Activated T-helper 2 cell treated with anti-CD3 and anti-CD28 coated beads, Interferon-gamma antibody, Interleukin-2, Interleukin-4, amounts not matched to agents 10 μg/mL and 5 μg/mL and 100 μg/mL, durations not matched to agents 14 hours and 24 hours and 36 hours (primary cell): Measurements from ENCODE around the gene PRUNE2. TPM values are rescaled to one million over a fixed set of nuclear protein-coding genes. Genes with fewer than 3 reads are reported as not detected.
"Not testable (repeated sequence)": the region's sequence is repeated elsewhere in the genome, so short reads cannot be mapped to it uniquely, and the experiment has no call there.

ENCODE experiments used
- DNase-seq: peaks from one replicate; pipeline ENCODE4 v3.0.0; 2021; ENCODE audit warnings: low spot score
- H3K27ac Mint-ChIP-seq: one replicate; pipeline ENCODE4 v1.8.0; 2021; ENCODE audit warnings: mixed read lengths
- H3K27me3 Mint-ChIP-seq: one replicate; pipeline ENCODE4 v1.8.0; 2021; ENCODE audit warnings: low read depth, mixed read lengths
- H3K36me3 Mint-ChIP-seq: one replicate; pipeline ENCODE4 v1.8.0; 2021; ENCODE audit warnings: low read depth, mixed read lengths
- H3K4me1 Mint-ChIP-seq: one replicate; pipeline ENCODE4 v1.8.0; 2021; ENCODE audit warnings: low read depth, mixed read lengths
- H3K4me3 Mint-ChIP-seq: one replicate; pipeline ENCODE4 v1.8.0; 2021; ENCODE audit warnings: low read depth, mild to moderate bottlenecking, moderate library complexity, mixed read lengths
- H3K9me3 Mint-ChIP-seq: one replicate; pipeline ENCODE4 v1.8.0; 2021; ENCODE audit warnings: mixed read lengths
- intact Hi-C: fragments of 100-400 bp; cut with micrococcal nuclease; formaldehyde crosslinking; loops from one replicate; pipeline ENCODE4 v1.15.1; 2023
- total RNA-seq: library from RNA; stranded (reverse); gene quantifications from 2 replicates; pipeline ENCODE4 v1.2.3, GENCODE V29; 2022

Gene PRUNE2
- total RNA-seq, 1 donor from 2014 or later, result 0.27 TPM

DNA sequence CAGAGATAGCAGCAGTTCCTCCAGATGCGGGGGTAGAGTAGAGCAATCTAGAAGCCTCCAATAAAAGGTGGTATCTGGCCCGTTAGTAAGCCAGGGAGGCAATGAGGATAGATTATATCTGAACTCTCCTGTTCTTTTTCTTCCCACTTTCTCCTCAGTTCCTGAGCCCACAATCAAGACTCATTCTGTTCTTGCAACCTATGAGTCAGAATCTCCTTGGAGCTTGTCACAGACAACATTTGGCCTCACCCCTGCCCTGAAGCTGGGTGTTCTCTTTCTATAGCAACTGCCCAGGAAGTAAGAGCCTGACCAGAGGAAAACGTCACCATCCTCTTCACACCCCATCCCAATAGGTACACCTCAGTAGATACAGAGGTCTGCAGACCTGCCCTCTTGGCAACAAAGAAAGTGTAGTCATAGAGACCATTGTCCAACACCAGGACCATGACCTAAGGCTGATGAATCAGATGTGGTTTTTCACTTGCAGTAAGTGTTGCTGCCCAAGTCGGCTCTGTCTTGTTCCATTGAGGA is 218.0 kb downstream of the PRUNE2 start:
- Mint-ChIP-seq H3K4me1 (peaks cover 28% of the 10 kb centered on the region), H3K27me3 (peaks cover 31% of the 10 kb centered on the region), H3K9me3 (no peaks in the 10 kb centered on the region), H3K27ac (peak overlapping the region; percentile 23), H3K4me3 (no peak overlapping the region), H3K36me3 (no peaks in the 10 kb centered on the region)
- no peak for DNase-seq
- intact Hi-C loops, result loop anchor here (1.0 to 2.0 kb wide), 2 partner anchors 15 to 247 kb away; no protein-coding TSS in a partner anchor

- peaks cover 21% of the 10 kb centered on the region for H3K4me1 Mint-ChIP-seq
- no peaks in the 10 kb centered on the region for H3K36me3 Mint-ChIP-seq
- DNase-seq, result no peak
- no peak overlapping the region for H3K27ac Mint-ChIP-seq
- no peak overlapping the region for H3K4me3 Mint-ChIP-seq
- peaks cover 24% of the 10 kb centered on the region for H3K27me3 Mint-ChIP-seq
- no peaks in the 10 kb centered on the region for H3K9me3 Mint-ChIP-seq
- intact Hi-C loops, result loop anchor here (1.0 kb wide), 1 partner anchor 245 kb away; no protein-coding TSS in a partner anchor
These were observed 219.2 kb downstream of the PRUNE2 start for GRCh38 chr9:76686756-76687155.

DNA sequence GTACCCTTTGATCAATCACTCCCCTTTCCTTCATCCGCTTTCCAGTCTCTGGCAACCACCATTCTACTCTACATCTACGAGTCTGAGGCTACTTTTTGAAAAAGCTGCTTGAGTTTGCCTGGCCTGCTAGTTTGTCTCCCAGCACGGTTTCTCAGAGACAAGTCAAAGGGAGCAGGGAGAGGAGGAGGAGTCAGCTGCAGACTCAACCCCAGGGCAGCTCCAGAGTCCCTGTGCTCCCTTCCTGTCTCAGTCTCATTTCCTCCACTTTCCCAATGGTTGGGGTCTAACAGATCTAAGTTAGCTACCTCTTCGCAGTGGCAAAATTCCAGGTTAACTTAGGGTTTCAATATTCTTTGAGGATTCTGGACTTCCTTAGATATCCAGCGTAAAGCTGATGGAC is 221.7 kb downstream of the PRUNE2 start:
- Mint-ChIP-seq H3K4me3 (no peak overlapping the region), H3K27ac (no peak overlapping the region), H3K36me3 (no peaks in the 10 kb centered on the region), H3K27me3 (peaks cover 9% of the 10 kb centered on the region), H3K9me3 (peaks cover 4% of the 10 kb centered on the region), H3K4me1 (peaks cover 27% of the 10 kb centered on the region)
- DNase-seq, result no peak
- intact Hi-C loops, result no loop called here

DNA sequence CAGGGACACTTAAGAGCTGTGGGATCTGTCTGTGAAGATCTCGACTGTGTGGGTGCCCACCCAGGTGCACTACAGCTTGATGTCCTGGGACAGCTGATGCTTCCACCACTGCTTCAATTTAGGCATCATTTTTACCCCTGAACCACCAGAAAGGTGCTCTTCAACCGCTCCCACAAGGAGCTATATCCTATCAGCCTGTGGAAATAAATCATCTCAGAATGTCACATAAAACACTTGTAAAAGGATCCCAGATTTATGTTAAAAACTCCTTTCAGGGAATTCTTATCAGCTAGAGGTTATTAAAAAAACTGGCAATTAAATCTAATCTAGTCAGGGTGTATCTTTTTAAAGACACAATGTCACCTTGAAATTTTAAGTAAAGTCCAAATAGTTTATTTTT is 224.4 kb downstream of the PRUNE2 start:
- no peak overlapping the region for H3K27ac Mint-ChIP-seq
- intact Hi-C loops, result loop anchor here (1.0 kb wide), 1 partner anchor 257 kb away; no protein-coding TSS in a partner anchor
- H3K4me1 Mint-ChIP-seq, result peaks cover 8% of the 10 kb centered on the region
- H3K27me3 Mint-ChIP-seq, result peaks cover 4% of the 10 kb centered on the region
- no peak overlapping the region for H3K4me3 Mint-ChIP-seq
- no peak for DNase-seq
- no peaks in the 10 kb centered on the region for H3K36me3 Mint-ChIP-seq
- peaks cover 4% of the 10 kb centered on the region for H3K9me3 Mint-ChIP-seq

GRCh38 chr9:76680716-76681425 is 225.0 kb downstream of the PRUNE2 start:
- peaks cover 4% of the 10 kb centered on the region for H3K9me3 Mint-ChIP-seq
- peaks cover 8% of the 10 kb centered on the region for H3K4me1 Mint-ChIP-seq
- no peaks in the 10 kb centered on the region for H3K36me3 Mint-ChIP-seq
- no peak overlapping the region for H3K4me3 Mint-ChIP-seq
- intact Hi-C loops, result loop anchor here (1.0 kb wide), 1 partner anchor 257 kb away; no protein-coding TSS in a partner anchor
- peak overlapping the region; percentile 17 for H3K27ac Mint-ChIP-seq
- H3K27me3 Mint-ChIP-seq, result peaks cover 4% of the 10 kb centered on the region
- DNase-seq, result no peak

DNA sequence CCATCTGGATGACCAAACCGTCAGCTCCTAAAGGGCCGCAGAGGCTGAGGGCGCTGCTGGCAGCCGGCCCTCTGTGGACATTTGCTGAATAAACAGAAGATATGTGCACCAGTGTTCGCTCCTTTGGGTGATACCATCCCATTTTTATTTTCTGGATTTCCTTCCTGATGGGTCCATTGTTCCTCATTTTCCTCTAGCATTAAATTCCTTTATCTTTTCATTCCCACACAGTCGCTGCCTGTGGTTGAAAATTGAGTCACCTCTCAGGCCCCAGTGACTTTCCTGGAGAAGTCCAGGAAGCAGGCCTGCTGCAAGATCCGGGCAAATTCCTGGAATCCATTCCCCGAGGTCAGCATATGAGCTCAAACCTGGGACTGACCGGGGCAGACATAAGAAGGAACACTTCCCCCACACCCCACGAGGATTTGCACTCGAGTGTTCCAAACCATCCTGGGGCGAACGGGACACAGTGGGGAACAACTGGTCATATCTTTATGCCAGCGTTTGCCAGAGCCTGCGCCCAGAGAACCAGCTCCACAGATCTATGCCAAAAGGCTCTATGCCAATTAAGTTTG is 228.3 kb downstream of the PRUNE2 start:
- DNase-seq, result no peak
- no peak overlapping the region for H3K27ac Mint-ChIP-seq
- no peaks in the 10 kb centered on the region for H3K36me3 Mint-ChIP-seq
- no peak overlapping the region for H3K4me3 Mint-ChIP-seq
- peaks cover 4% of the 10 kb centered on the region for H3K9me3 Mint-ChIP-seq
- intact Hi-C loops, result no loop called here
- H3K27me3 Mint-ChIP-seq, result no peaks in the 10 kb centered on the region
- peaks cover 8% of the 10 kb centered on the region for H3K4me1 Mint-ChIP-seq

GRCh38 chr9:76676857-76677256 is 229.1 kb downstream of the PRUNE2 start:
- H3K36me3 Mint-ChIP-seq, result no peaks in the 10 kb centered on the region
- intact Hi-C loops, result no loop called here
- DNase-seq, result no peak
- no peak overlapping the region for H3K27ac Mint-ChIP-seq
- H3K4me1 Mint-ChIP-seq, result peaks cover 8% of the 10 kb centered on the region
- H3K4me3 Mint-ChIP-seq, result no peak overlapping the region
- H3K9me3 Mint-ChIP-seq, result peaks cover 4% of the 10 kb centered on the region
- no peaks in the 10 kb centered on the region for H3K27me3 Mint-ChIP-seq

GRCh38 chr9:76667521-76667957 is 238.4 kb downstream of the PRUNE2 start:
- Mint-ChIP-seq H3K27me3 (peaks cover 5% of the 10 kb centered on the region), H3K9me3 (no peaks in the 10 kb centered on the region), H3K27ac (no peak overlapping the region), H3K4me1 (peaks cover 5% of the 10 kb centered on the region), H3K36me3 (no peaks in the 10 kb centered on the region), H3K4me3 (no peak overlapping the region)
- DNase-seq, result no peak
- intact Hi-C loops, result no loop called here

DNA sequence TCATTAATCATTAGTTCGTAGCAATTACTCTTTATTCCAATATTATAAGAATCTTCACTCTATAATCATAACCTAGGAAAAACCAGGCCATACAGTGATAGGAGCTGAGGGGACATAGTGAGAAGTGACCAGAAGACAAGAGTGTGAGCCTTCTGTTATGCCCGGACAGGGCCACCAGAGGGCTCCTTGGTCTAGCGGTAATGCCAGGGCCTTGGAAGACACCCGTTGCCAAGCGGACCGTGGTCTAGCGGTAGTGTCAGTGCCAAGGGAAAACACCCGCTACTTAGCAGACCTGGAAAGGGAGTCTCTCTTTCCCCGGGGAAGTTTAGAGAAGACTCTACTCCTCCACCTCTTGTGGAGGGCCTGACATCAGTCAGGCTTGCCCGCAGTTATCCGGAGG is 239.9 kb downstream of the PRUNE2 start:
- H3K9me3 Mint-ChIP-seq, H3K4me1 Mint-ChIP-seq, H3K4me3 Mint-ChIP-seq, H3K36me3 Mint-ChIP-seq, H3K27me3 Mint-ChIP-seq, H3K27ac Mint-ChIP-seq, DNase-seq: not testable (repeated sequence)
- intact Hi-C loops, result loop anchor here (1.0 kb wide), 1 partner anchor 38 kb away; no protein-coding TSS in a partner anchor

- Mint-ChIP-seq H3K27ac (no peak overlapping the region), H3K9me3 (no peaks in the 10 kb centered on the region), H3K4me1 (peaks cover 5% of the 10 kb centered on the region), H3K36me3 (no peaks in the 10 kb centered on the region), H3K4me3 (no peak overlapping the region), H3K27me3 (peaks cover 4% of the 10 kb centered on the region)
- intact Hi-C loops, result no loop called here
- DNase-seq, result no peak
These were observed 240.5 kb downstream of the PRUNE2 start for GRCh38 chr9:76665458-76665857.

DNA sequence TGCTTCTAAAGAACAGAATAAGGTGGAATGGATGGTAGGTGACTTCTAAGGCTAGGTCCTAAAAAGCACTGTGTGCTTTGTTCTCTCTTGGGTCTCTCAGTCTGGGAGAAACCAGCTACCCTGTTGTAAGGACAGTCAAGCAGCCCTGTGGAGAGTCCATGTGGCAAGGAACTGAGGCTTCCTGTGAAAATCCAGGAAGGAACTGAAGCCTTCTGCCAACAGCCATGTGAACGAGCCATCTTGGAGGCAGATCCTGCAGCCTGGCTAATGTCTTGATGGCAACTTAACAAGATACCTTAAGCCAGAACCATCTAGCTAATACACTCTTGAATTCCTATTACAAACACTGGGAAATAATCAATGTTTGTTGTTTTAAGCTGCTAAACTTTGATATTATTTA is 241.8 kb downstream of the PRUNE2 start:
- no peak overlapping the region for H3K27ac Mint-ChIP-seq
- no peaks in the 10 kb centered on the region for H3K36me3 Mint-ChIP-seq
- intact Hi-C loops, result no loop called here
- no peak overlapping the region for H3K4me3 Mint-ChIP-seq
- H3K9me3 Mint-ChIP-seq, result no peaks in the 10 kb centered on the region
- DNase-seq, result no peak
- peaks cover 5% of the 10 kb centered on the region for H3K4me1 Mint-ChIP-seq
- H3K27me3 Mint-ChIP-seq, result peaks cover 4% of the 10 kb centered on the region

DNA sequence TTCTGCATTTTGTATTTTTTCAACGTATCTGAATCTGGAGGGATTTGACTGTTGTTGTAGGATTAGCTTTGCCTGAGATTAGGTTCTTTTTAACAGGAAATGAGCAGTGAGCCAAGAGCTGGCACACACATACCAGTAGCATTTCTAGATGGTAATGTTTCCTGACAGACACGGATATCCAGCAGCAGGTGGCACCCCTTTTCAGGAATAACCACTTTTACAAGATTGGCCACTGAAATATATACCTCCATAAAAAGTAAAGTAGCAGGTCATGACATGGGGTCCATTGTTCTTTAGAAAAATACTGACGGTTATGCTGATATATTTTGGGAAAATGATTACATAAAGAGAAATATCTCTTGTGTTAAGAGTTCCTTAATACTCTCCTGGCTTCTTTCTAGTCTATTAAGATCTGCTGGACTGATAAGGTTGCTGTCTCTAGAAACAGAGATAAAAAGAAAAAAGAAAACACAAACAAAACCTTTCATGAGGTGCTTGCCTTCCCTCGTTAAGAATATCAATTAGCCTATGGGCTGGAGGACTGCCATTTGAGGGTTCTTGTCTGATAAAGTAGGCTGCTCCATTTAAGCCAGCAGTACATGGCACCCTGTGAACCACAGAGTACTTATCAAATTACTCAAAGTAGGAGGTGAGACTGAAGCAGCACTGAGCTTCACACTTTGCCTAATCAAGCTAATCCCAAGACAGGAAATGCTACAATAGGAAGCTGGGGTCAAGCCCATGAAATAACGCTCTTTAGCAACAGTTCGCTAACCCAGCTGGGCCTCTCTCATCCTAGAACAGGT is 243.2 kb downstream of the PRUNE2 start:
- peaks cover 6% of the 10 kb centered on the region for H3K27me3 Mint-ChIP-seq
- H3K4me3 Mint-ChIP-seq, result no peak overlapping the region
- H3K36me3 Mint-ChIP-seq, result no peaks in the 10 kb centered on the region
- H3K9me3 Mint-ChIP-seq, result no peaks in the 10 kb centered on the region
- H3K4me1 Mint-ChIP-seq, result peaks cover 11% of the 10 kb centered on the region
- intact Hi-C loops, result no loop called here
- H3K27ac Mint-ChIP-seq, result no peak overlapping the region
- DNase-seq, result no peak
